ENCODE measurements around the gene GCK. TPM values are rescaled to one million over a fixed set of nuclear protein-coding genes. Genes with fewer than 3 reads are reported as not detected.

Gene GCK
- total and polyA plus RNA-seq, 2 donors: 1.4 to 2.1 TPM

GRCh38 chr7:44120395-44120794 lies 68.8 kb downstream of the GCK start:
- H3K4me1 ChIP-seq (ENCODE audit: insufficient read depth): no peaks in the 10 kb centered on the region
- 91% methylated on average over 6 of the region's 6 CpGs for WGBS
- no peak for DNase-seq (ENCODE audit: extremely low spot score)

DNA sequence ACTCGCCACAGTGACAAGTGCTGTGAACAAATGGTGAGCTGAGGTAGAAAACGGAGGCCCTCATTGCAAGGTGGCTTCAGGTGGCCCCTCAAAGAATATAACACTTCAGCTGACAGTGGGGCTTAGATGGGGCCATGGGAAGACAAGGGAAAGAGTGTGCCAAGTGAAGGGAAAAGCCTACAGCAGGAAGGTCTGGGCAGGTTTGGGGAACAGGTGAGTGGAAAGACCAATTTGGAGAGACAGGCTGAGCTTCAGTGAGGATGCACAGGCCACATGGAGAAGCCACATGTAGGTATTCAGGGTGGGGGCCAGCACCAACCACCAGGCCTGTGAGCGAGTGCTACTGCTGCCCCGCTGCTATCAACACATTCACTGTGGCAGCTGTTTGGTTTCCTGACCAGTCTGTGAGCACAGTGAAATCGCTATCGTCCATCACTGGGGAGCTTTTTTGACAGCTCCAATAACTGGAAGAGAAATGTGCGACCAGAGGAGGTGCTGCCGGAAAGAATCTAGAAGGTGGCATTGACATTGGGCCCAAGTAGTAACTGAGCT lies 69.3 kb downstream of the GCK start:
- no peak overlapping the region for H3K4me3 ChIP-seq (ENCODE audit: low read depth, low read length)
- H3K36me3 ChIP-seq (ENCODE audit: insufficient read depth): peaks cover 2% of the 10 kb centered on the region
- H3K27ac ChIP-seq (ENCODE audit: low read depth): no peak overlapping the region
- DNase-seq (ENCODE audit: extremely low spot score): no peak
- WGBS: 91% methylated on average over 8 of the region's 8 CpGs
- no peaks in the 10 kb centered on the region for H3K4me1 ChIP-seq (ENCODE audit: insufficient read depth)

More at GRCh38 chr7:44120395-44120794, 68.8 kb downstream of the GCK start:
- no peak overlapping the region for H3K27ac ChIP-seq (ENCODE audit: low read depth)
- peaks cover 2% of the 10 kb centered on the region for H3K36me3 ChIP-seq (ENCODE audit: insufficient read depth)
- H3K4me3 ChIP-seq (ENCODE audit: low read depth, low read length): no peak overlapping the region

GRCh38 chr7:44117801-44118429 lies 71.3 kb downstream of the GCK start:
- WGBS: 89% methylated on average over 13 of the region's 13 CpGs
- peaks cover 2% of the 10 kb centered on the region for H3K36me3 ChIP-seq (ENCODE audit: insufficient read depth)

DNA sequence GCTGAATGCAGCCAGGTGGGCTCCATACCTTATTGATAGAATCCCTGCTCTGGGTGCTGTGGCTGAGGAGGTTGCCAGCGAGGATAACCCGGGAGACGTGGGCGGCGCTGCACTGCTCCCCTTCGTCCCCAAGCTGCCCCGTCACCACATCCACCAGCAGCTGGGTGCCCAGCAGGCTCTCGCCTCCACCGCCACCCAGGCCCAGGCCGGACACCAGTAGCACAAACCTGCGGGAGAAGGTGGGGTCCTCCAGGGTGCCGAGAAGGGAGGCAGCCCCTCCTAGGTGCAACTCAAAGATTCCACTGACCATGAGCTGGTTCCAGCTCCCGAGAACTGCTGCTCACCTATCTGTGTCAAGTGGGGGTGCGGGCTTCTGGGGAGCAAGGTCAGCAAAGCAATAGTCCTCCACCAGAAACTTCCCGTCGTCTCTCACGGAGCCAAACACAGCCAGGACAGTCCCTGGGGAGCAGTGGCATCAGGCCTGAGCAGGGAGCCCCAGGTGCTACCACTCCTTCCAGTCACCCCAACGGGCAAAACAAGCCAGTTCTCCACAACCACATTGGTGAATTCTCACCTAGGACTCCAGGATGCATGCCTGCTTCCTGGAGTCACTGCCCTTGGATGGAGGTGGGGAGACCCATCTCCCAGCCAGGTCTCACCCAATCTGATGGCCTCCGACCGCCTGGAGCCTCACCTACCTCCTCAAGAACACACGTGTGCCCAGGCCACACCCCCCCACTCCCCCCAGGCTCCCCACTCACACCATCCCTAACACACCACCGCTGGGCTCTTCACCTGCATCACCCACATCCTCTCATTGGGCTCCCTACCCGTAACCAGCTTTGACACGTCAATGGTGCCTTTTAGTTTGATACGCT lies 72.2 kb downstream of the GCK start:
- no peak overlapping the region for H3K4me3 ChIP-seq (ENCODE audit: low read depth, low read length)
- H3K36me3 ChIP-seq (ENCODE audit: insufficient read depth): peaks cover 2% of the 10 kb centered on the region
- 86% methylated on average over 25 of the region's 25 CpGs for WGBS
- H3K4me1 ChIP-seq (ENCODE audit: insufficient read depth): no peaks in the 10 kb centered on the region
- no peak for DNase-seq (ENCODE audit: extremely low spot score)
- H3K27ac ChIP-seq (ENCODE audit: low read depth): no peak overlapping the region

More at GRCh38 chr7:44117801-44118429, 71.3 kb downstream of the GCK start:
- H3K4me3 ChIP-seq (ENCODE audit: low read depth, low read length): no peak overlapping the region
- H3K27ac ChIP-seq (ENCODE audit: low read depth): no peak overlapping the region
- no peak for DNase-seq (ENCODE audit: extremely low spot score)
- H3K4me1 ChIP-seq (ENCODE audit: insufficient read depth): no peaks in the 10 kb centered on the region

- Histone ChIP-seq H3K27ac (ENCODE audit: low read depth) (no peak overlapping the region), H3K4me3 (ENCODE audit: low read depth, low read length) (no peak overlapping the region), H3K36me3 (ENCODE audit: insufficient read depth) (peaks cover 2% of the 10 kb centered on the region), H3K4me1 (ENCODE audit: insufficient read depth) (no peaks in the 10 kb centered on the region)
- 83% methylated on average over 17 of the region's 17 CpGs for WGBS
- DNase-seq (ENCODE audit: extremely low spot score): no peak
These were observed 73.0 kb downstream of the GCK start for GRCh38 chr7:44116087-44116788.

DNA sequence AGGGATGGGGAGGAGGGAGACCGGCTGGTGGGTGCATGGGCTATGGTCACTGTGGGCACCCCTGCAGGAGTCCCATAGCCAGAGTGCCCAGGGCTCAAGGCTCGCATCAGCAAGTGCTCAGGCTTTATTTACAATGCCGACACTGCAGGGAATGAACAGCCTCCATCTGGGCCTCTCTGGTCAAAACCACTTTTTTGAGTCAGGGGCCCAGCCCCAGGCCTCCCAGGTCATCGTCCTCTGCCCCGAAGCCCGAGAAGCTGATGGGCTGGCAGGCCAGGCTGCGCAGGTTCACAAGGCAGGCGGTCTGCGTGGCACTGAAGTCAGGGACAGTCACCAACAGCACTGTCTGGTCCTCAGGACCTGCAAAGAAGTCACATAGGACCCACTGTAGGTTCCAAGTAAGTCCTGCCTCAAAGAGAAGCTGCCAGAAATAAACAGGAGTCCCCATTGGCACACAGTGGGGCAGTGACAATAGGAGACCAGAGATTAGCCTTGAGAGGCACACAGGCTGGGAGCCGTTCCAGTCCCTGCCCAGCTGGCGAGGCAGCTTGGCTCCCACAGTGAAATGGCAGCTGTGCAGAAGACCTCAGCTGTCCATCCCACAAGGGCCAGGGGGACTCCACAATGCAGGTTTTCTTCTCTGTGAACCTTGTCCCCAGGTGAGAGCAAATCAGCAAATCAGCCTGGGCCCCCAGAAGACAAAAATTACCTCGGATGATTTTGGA lies 74.5 kb downstream of the GCK start:
- peaks cover 2% of the 10 kb centered on the region for H3K36me3 ChIP-seq (ENCODE audit: insufficient read depth)
- no peak overlapping the region for H3K27ac ChIP-seq (ENCODE audit: low read depth)
- no peaks in the 10 kb centered on the region for H3K4me1 ChIP-seq (ENCODE audit: insufficient read depth)
- WGBS: 81% methylated on average over 12 of the region's 12 CpGs
- no peak for DNase-seq (ENCODE audit: extremely low spot score)
- no peak overlapping the region for H3K4me3 ChIP-seq (ENCODE audit: low read depth, low read length)

GRCh38 chr7:44113764-44114354 lies 75.4 kb downstream of the GCK start:
- peaks cover 2% of the 10 kb centered on the region for H3K36me3 ChIP-seq (ENCODE audit: insufficient read depth)
- no peak for DNase-seq (ENCODE audit: extremely low spot score)
- WGBS: 89% methylated on average over 24 of the region's 24 CpGs
- no peaks in the 10 kb centered on the region for H3K4me1 ChIP-seq (ENCODE audit: insufficient read depth)
- H3K4me3 ChIP-seq (ENCODE audit: low read depth, low read length): no peak overlapping the region
- H3K27ac ChIP-seq (ENCODE audit: low read depth): no peak overlapping the region

- no peak overlapping the region for H3K27ac ChIP-seq (ENCODE audit: low read depth)
- peaks cover 2% of the 10 kb centered on the region for H3K36me3 ChIP-seq (ENCODE audit: insufficient read depth)
- H3K4me1 ChIP-seq (ENCODE audit: insufficient read depth): no peaks in the 10 kb centered on the region
- 84% methylated on average over 34 of the region's 34 CpGs for WGBS
- H3K4me3 ChIP-seq (ENCODE audit: low read depth, low read length): no peak overlapping the region
- no peak for DNase-seq (ENCODE audit: extremely low spot score)
These were observed 76.1 kb downstream of the GCK start for GRCh38 chr7:44112997-44113763.

GRCh38 chr7:44112231-44112996 lies 76.8 kb downstream of the GCK start:
- no peak for DNase-seq (ENCODE audit: extremely low spot score)
- Histone ChIP-seq H3K27ac (ENCODE audit: low read depth) (no peak overlapping the region), H3K4me1 (ENCODE audit: insufficient read depth) (no peaks in the 10 kb centered on the region), H3K36me3 (ENCODE audit: insufficient read depth) (no peaks in the 10 kb centered on the region), H3K4me3 (ENCODE audit: low read depth, low read length) (no peak overlapping the region)
- WGBS: 73% methylated on average over 41 of the region's 41 CpGs

GRCh38 chr7:44111761-44112160 lies 77.5 kb downstream of the GCK start:
- Histone ChIP-seq H3K36me3 (ENCODE audit: insufficient read depth) (no peaks in the 10 kb centered on the region), H3K27ac (ENCODE audit: low read depth) (no peak overlapping the region), H3K4me3 (ENCODE audit: low read depth, low read length) (no peak overlapping the region), H3K4me1 (ENCODE audit: insufficient read depth) (no peaks in the 10 kb centered on the region)
- DNase-seq (ENCODE audit: extremely low spot score): no peak
- WGBS: 84% methylated on average over 16 of the region's 16 CpGs

DNA sequence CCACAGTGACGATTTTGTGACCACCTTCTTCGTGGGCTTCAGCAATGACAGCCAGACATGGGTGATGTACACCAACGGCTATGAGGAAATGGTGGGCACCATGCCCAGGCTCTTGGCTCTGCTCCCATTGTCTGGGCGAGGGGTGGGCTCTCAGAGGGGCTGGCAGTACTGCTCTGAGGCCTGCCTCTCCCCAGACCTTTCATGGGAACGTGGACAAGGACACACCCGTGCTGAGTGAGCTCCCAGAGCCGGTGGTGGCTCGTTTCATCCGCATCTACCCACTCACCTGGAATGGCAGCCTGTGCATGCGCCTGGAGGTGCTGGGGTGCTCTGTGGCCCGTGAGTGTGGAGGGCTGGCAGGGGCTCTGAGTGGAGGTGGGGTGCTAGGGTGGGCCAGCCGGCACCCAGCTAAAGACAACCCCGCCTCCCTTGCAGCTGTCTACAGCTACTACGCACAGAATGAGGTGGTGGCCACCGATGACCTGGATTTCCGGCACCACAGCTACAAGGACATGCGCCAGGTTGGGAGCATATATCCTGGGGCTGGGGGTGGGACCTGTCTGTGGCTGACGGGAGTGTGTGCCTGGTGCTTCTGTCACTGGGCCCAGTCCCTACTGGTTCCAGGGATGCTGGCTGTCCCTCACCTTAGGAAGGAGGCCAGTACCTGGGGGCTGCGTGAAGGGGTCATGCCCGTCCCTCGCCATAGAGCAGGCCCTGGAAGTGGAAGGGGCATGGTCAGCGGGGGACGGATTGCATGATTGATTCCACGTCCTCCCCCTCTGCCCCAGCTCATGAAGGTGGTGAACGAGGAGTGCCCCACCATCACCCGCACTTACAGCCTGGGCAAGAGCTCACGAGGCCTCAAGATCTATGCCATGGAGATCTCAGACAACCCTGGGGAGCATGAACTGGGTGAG lies 78.3 kb downstream of the GCK start:
- no peak for DNase-seq (ENCODE audit: extremely low spot score)
- H3K36me3 ChIP-seq (ENCODE audit: insufficient read depth): no peaks in the 10 kb centered on the region
- H3K27ac ChIP-seq (ENCODE audit: low read depth): no peak overlapping the region
- H3K4me1 ChIP-seq (ENCODE audit: insufficient read depth): no peaks in the 10 kb centered on the region
- WGBS: 74% methylated on average over 27 of the region's 27 CpGs
- no peak overlapping the region for H3K4me3 ChIP-seq (ENCODE audit: low read depth, low read length)

Data from urinary bladder (tissue), 4 donors.